Muscle of leg (tissue), 16 donors: ENCODE measurements around the gene RRAD. TPM values are rescaled to one million over a fixed set of nuclear protein-coding genes. Genes with fewer than 3 reads are reported as not detected.
"Not testable (repeated sequence)": the region's sequence is repeated elsewhere in the genome, so short reads cannot be mapped to it uniquely, and the experiment has no call there.

Source experiments
- DNase-seq: peaks from one replicate; pipeline ENCODE4 v3.0.0; 2013
- H3K27ac ChIP-seq: one replicate; pipeline ENCODE4 v1.5.1; 2013; ENCODE audit warnings: mild to moderate bottlenecking, low read length, control low read depth
- H3K27me3 ChIP-seq: one replicate; pipeline ENCODE4 v1.6.1; 2013; ENCODE audit warnings: low read length; ENCODE audit not compliant: control insufficient read depth, insufficient read depth
- H3K36me3 ChIP-seq: one replicate; pipeline ENCODE4 v1.6.1; 2013; ENCODE audit warnings: low read length; ENCODE audit not compliant: control insufficient read depth, insufficient read depth
- H3K4me1 ChIP-seq: one replicate; pipeline ENCODE4 v1.6.1; 2013; ENCODE audit warnings: low read length; ENCODE audit not compliant: control insufficient read depth, insufficient read depth
- H3K4me3 ChIP-seq: one replicate; pipeline ENCODE4 v1.5.1; 2013; ENCODE audit warnings: low read length, control low read depth
- H3K9me3 ChIP-seq: replicated peaks from 2 replicates; pipeline ENCODE4 v1.6.1; 2013; ENCODE audit warnings: low read depth, low read length; ENCODE audit not compliant: control insufficient read depth
- WGBS: methylation state at CpG from one replicate; pipeline ENCODE4 v1.1.5; 2013; ENCODE audit warnings: missing lambda C conversion rate; ENCODE audit not compliant: insufficient coverage; 5-methylcytosine and 5-hydroxymethylcytosine counted together
- long read RNA-seq, 11 donors: transcript quantifications; one replicate each; lab custom pipeline, GENCODE V29; 2026
- polyA plus RNA-seq, 8 donors: library from polyadenylated mRNA; unstranded; fragments of 120-200 nt; gene quantifications; one replicate each; pipeline versions ENCODE4 v1.2.1 to v1.2.3, GENCODE V29; 2013; ENCODE audit warnings: inconsistent platforms in 1 of 8, low replicate concordance in 1 of 8; ENCODE audit not compliant: insufficient read length in 8 of 8, insufficient read depth in 1 of 8
- total RNA-seq: library from RNA; stranded (reverse); fragments of 120-200 nt; gene quantifications from one replicate; pipeline ENCODE4 v1.2.4, GENCODE V29; 2013

The RRAD gene, protein sequence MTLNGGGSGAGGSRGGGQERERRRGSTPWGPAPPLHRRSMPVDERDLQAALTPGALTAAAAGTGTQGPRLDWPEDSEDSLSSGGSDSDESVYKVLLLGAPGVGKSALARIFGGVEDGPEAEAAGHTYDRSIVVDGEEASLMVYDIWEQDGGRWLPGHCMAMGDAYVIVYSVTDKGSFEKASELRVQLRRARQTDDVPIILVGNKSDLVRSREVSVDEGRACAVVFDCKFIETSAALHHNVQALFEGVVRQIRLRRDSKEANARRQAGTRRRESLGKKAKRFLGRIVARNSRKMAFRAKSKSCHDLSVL
- 7.3 TPM for total RNA-seq
- 10 to 100 TPM in 3 of 8 donors, 1 to 10 TPM in 5; 6.0 to 10.7 (median 9.1) TPM for polyA plus RNA-seq
- long read RNA-seq, donor 1, transcript RRAD-201 (5 exons, 1,569 nt) = major isoform, 5 of 5 reads
- long read RNA-seq, donor 1, partial matches to known transcripts = 0 of 5 reads
- long read RNA-seq, donor 1, other reads (novel, unspliced or antisense) = 0 of 5 reads
- long read RNA-seq, donor 2 = 0 reads
- long read RNA-seq, donor 3, partial matches to known transcripts = 0 of 4 reads
- long read RNA-seq, donor 3, other reads (novel, unspliced or antisense) = 0 of 4 reads
- long read RNA-seq, donor 4, partial matches to known transcripts = 0 of 1 reads
- long read RNA-seq, donor 4, other reads (novel, unspliced or antisense) = 0 of 1 reads
- long read RNA-seq, donor 5, transcript RRAD-201 (5 exons, 1,569 nt) = major isoform, 6 of 11 reads
- long read RNA-seq, donor 5, partial matches to known transcripts = 5 of 11 reads
- long read RNA-seq, donor 5, other reads (novel, unspliced or antisense) = 0 of 11 reads
- long read RNA-seq, donor 6, transcript RRAD-201 (5 exons, 1,569 nt) = major isoform, 6 of 6 reads
- long read RNA-seq, donor 6, partial matches to known transcripts = 0 of 6 reads
- long read RNA-seq, donor 6, other reads (novel, unspliced or antisense) = 0 of 6 reads
- long read RNA-seq, donor 7, partial matches to known transcripts = 0 of 2 reads
- long read RNA-seq, donor 7, other reads (novel, unspliced or antisense) = 0 of 2 reads
- long read RNA-seq, donor 8, partial matches to known transcripts = 0 of 2 reads
- long read RNA-seq, donor 8, other reads (novel, unspliced or antisense) = 0 of 2 reads
- long read RNA-seq, donor 9 = 0 reads
- long read RNA-seq, donor 10, partial matches to known transcripts = 0 of 2 reads
- long read RNA-seq, donor 10, other reads (novel, unspliced or antisense) = 0 of 2 reads
- long read RNA-seq, donor 11, partial matches to known transcripts = 0 of 1 reads
- long read RNA-seq, donor 11, other reads (novel, unspliced or antisense) = 0 of 1 reads

DNA sequence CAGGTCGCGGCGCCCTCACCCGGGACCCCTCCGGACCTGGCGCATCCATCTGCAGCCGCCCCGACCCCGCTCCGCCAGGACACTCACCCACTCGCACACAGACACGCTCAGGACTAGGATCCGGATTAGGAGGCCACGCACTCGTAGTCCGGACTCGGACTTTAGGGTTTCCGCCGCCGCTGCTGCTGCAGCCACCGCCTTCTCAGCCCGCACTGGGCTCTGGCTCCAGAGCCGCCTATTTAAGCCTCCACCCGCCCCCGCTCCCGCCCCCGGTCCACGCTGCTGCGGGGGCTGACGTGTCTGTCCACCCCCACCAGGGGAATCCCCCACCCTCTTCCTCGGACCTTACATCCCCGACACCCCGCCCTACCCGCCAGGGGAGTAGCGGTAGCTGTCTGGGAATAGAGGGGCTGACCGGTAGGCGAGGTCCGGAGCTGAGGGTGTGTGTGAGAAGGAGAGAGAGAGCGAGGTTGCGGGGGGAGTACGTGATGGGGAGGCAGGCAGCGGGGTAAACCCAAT is at the start of gene RRAD:
TSS of gene RRAD (minus strand) at position 214 of the 519 bp plus-strand sequence. CDS start 356 bp downstream, outside the sequence.
- DNase-seq = no peak
- under 1% methylated on average over 25 of the region's 42 CpGs for WGBS
- H3K36me3 ChIP-seq = peaks cover 7% of the 10 kb centered on the region
- peaks cover 62% of the 10 kb centered on the region for H3K27me3 ChIP-seq
- peak within 1 kb of the TSS; percentile 81 for H3K27ac ChIP-seq
- H3K4me1 ChIP-seq = peaks cover 62% of the 10 kb centered on the region
- no peaks in the 10 kb centered on the region for H3K9me3 ChIP-seq
- peak within 1 kb of the TSS; percentile 33 for H3K4me3 ChIP-seq

DNA sequence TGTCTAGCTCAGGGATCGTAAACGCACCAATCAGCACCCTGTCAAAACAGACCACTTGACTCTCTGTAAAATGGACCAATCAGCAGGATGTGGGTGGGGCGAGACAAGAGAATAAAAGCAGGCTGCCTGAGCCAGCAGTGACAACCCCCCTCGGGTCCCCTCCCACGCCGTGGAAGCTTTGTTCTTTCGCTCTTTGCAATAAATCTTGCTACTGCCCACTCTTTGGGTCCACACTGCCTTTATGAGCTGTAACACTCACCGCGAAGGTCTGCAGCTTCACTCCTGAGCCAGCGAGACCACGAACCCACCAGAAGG is 49.6 kb upstream of the RRAD start:
- 35% methylated on average over 8 of the region's 11 CpGs for WGBS

DNA sequence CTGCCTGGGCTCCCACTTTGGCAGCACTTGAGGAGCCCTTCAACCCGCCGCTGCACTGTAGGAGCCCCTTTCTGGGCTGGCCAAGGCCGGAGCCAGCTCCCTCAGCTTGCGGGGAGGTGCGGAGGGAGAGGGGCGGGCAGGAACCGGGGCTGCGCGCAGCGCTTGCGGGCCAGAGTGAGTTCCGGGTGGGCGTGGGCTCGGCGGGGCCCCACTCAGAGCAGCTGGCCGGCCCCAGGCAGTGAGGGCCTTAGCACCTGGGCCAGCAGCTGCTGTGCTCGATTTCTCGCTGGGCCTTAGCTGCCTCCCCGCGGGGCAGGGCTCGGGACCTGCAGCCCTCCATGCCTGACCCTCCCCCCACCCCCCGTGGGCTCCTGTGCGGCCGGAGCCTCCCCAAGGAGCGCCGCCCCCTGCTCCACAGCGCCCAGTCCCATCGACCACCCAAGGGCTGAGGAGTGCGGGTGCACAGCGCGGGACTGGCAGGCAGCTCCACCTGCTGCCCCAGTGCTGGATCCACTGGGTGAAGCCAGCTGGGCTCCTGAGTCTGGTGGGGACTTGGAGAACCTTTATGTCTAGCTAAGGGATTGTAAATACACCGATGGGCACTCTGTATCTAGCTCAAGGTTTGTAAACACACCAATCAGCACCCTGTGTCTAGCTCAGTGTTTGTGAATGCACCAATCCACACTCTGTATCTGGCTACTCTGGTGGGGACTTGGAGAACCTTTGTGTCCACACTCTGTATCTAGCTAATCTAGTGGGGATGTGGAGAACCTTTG is 49.0 kb upstream of the RRAD start:
- H3K4me1 ChIP-seq, H3K4me3 ChIP-seq, H3K27me3 ChIP-seq, DNase-seq, H3K27ac ChIP-seq, H3K36me3 ChIP-seq, H3K9me3 ChIP-seq: not testable (repeated sequence)
- 86% methylated on average over 25 of the region's 32 CpGs for WGBS

More for the DNA sequence above, 49.6 kb upstream of the RRAD start:
- H3K36me3 ChIP-seq, H3K4me3 ChIP-seq, H3K4me1 ChIP-seq, H3K9me3 ChIP-seq, H3K27ac ChIP-seq, DNase-seq, H3K27me3 ChIP-seq: not testable (repeated sequence)

DNA sequence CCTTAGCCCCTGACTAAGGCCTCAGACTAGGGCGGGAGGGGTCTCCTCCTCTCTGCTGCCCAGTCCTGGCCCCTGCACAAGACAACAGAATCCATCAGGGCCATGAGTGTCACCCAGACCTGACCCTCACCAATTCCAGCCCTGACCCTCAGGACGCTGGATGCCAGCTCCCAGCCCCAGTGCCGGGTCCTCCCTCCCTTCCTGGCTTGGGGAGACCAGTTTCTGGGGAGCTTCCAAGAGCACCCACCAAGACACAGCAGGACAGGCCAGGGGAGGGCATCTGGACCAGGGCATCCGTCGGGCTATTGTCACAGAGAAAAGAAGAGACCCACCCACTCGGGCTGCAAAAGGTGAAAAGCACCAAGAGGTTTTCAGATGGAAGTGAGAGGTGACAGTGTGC is 48.4 kb upstream of the RRAD start:
- no peak for DNase-seq
- no peaks in the 10 kb centered on the region for H3K9me3 ChIP-seq
- 87% methylated on average over 6 of the region's 6 CpGs for WGBS
- H3K27ac ChIP-seq = no peak overlapping the region
- no peak overlapping the region for H3K4me3 ChIP-seq
- no peaks in the 10 kb centered on the region for H3K4me1 ChIP-seq
- H3K27me3 ChIP-seq = peaks cover 4% of the 10 kb centered on the region
- no peaks in the 10 kb centered on the region for H3K36me3 ChIP-seq

DNA sequence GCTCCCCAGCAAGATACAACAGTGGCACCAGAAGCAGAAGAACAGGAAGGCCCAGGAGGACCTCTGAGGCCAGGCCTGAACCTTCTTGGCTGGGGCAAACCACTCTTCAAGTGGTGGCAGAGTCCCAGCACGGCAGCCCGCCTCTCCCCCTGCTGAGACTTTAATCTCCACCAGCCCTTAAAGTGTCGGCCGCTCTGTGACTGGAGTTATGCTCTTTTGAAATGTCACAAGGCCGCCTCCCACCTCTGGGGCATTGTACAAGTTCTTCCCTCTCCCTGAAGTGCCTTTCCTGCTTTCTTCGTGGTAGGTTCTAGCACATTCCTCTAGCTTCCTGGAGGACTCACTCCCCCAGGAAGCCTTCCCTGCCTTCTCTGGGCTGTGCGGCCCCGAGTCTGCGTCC is 47.6 kb upstream of the RRAD start:
- no peak overlapping the region for H3K4me3 ChIP-seq
- no peaks in the 10 kb centered on the region for H3K36me3 ChIP-seq
- WGBS = 68% methylated on average over 9 of the region's 9 CpGs
- no peak overlapping the region for H3K27ac ChIP-seq
- H3K9me3 ChIP-seq = no peaks in the 10 kb centered on the region
- DNase-seq = no peak
- H3K27me3 ChIP-seq = peaks cover 4% of the 10 kb centered on the region
- H3K4me1 ChIP-seq = no peaks in the 10 kb centered on the region

DNA sequence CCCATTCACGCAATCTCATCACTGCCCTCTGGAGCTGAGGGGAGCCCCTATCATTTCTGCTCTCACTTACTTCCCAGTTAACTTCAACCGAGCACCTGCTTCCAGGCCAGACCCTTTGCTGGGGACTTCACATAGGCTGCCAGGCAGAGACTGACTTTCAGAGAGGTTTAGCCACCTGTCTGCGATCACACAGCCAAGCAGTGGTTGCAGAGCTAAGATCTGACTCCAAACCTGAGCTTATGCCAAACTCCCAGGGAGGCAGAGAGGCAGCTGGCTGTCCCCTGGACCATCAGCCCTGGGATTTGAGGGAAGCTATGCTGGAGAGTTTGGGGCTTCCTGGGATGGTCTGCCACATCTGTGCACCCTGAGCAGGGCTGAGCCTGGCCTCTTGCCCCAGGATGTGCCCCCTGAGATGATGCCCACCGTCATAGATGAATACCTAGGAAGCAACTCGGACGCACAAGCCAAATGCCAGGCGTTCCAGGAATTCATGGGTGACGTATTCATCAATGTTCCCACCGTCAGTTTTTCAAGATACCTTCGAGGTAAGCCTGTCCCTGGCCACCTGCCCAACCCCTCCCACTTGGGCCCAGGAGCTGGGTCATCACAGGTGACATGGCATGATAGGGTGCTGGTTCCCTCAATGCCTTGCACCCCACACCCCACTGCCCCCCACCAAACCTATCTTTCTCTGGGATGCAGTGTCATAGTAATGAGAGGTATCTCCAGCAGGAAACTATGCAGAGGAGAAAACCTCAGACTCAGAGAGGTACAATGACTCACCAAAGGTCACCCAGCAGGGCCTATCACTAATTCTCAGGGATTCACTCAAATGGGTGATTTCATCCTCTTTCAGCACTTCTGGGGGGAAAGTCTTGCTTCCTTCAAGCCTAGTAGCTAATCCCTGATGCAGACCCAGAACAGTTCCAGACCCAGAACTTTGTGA is 45.7 kb upstream of the RRAD start:
- DNase-seq = no peak
- WGBS = 68% methylated on average over 10 of the region's 10 CpGs
- Histone ChIP-seq H3K4me1 (no peaks in the 10 kb centered on the region), H3K36me3 (no peaks in the 10 kb centered on the region), H3K9me3 (no peaks in the 10 kb centered on the region), H3K27me3 (peaks cover 5% of the 10 kb centered on the region), H3K4me3 (no peak overlapping the region), H3K27ac (no peak overlapping the region)

DNA sequence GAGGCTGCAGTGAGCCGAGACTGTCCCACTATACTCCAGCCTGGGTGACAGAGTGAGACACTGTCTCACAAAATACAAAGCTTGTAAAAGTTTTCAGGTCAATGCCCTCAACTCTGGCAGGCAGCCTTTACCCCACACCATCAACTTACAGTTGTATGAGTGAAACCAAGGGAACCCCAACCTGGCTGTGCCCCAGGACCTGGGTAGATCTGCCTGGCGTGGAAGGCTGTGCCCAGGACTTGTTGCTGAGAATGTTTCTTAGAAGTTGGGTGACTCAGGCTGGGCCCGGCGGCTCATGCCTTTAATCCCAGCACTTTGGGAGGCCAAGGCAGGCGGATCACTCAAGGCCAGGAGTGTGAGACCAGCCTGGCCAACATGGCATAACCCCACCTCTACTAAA is 43.5 kb upstream of the RRAD start:
- WGBS = 75% methylated on average over 1 of the region's 5 CpGs
- peaks cover 14% of the 10 kb centered on the region for H3K27me3 ChIP-seq
- H3K9me3 ChIP-seq = no peaks in the 10 kb centered on the region
- H3K36me3 ChIP-seq = no peaks in the 10 kb centered on the region
- no peak for DNase-seq
- H3K4me3 ChIP-seq = no peak overlapping the region
- H3K4me1 ChIP-seq = no peaks in the 10 kb centered on the region
- no peak overlapping the region for H3K27ac ChIP-seq

DNA sequence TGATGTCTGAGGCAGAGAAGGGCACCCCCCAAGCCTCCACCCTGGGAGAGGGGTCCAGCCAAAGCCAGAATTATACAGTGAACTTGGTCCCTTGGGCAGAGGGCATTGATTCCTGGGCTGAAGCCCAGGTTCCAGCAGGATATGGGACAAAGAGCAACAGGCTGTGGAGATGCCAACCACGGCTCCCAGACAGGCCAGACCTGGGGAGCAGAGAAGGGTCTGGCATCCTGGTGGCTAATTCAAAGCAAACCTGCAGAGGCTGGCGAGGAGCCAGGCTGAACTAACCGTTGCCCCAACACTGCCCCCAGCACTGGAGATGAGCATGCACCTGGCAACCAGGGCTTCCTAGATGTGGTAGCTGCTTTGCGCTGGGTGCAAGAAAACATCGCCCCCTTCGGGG is 38.7 kb upstream of the RRAD start:
- H3K9me3 ChIP-seq = no peaks in the 10 kb centered on the region
- H3K4me3 ChIP-seq = no peak overlapping the region
- H3K4me1 ChIP-seq = peaks cover 7% of the 10 kb centered on the region
- no peak for DNase-seq
- WGBS = 72% methylated on average over 4 of the region's 6 CpGs
- no peak overlapping the region for H3K27ac ChIP-seq
- peaks cover 12% of the 10 kb centered on the region for H3K27me3 ChIP-seq
- H3K36me3 ChIP-seq = no peaks in the 10 kb centered on the region
